ENCODE results near the gene ANGPT4. TPM values are rescaled to one million over a fixed set of nuclear protein-coding genes. Genes with fewer than 3 reads are reported as not detected.

The ANGPT4 gene
- total RNA-seq, 4 donors from 2014 or later = 0.63 to 4.7 (median 1.3) TPM

DNA sequence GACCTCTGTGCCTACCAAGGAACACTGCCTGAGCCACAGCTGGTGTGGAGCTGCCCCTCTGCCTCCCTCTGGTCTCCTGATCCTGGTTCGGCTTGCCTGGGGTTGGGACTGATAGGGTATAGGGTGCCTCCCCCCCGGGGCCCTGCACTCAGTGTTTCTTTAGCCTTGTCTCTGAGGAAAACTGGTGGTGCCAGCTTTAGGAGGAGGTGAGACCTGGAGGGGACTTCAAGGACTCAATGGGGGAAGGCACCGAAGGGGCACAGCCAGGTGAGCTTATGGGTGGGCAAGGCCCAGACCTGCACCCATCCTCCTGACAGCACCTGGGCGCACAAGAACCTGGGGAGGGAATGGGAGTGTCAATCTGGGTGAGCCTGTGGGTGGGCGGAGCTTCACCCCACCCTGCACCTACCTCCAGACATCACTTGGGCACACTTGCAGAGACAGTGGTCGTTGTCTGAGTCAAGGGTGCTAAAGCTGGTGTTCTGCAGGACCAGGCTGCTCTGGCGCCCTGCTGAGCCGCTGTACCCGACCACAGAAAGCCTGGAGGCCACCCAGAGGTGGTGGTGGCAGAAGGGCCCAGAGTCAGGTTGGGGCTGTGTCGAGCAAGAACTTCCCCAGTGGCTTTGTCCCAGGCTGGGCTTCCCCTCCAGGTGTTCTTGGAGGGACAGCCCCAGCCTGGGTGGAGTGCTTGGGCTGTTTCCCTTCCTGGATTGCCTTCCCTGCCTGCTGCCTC, 42.1 kb downstream of the ANGPT4 start:
- H3K27ac ChIP-seq = no peak overlapping the region
- H3K4me3 ChIP-seq = no peak overlapping the region
- 77 to 80% methylated on average over 9 of the region's 10 CpGs for WGBS, 2 donors
- no peaks in the 10 kb centered on the region for H3K27me3 ChIP-seq
- H3K9me3 ChIP-seq = no peaks in the 10 kb centered on the region
- TF ChIP-seq, protein P1, sequence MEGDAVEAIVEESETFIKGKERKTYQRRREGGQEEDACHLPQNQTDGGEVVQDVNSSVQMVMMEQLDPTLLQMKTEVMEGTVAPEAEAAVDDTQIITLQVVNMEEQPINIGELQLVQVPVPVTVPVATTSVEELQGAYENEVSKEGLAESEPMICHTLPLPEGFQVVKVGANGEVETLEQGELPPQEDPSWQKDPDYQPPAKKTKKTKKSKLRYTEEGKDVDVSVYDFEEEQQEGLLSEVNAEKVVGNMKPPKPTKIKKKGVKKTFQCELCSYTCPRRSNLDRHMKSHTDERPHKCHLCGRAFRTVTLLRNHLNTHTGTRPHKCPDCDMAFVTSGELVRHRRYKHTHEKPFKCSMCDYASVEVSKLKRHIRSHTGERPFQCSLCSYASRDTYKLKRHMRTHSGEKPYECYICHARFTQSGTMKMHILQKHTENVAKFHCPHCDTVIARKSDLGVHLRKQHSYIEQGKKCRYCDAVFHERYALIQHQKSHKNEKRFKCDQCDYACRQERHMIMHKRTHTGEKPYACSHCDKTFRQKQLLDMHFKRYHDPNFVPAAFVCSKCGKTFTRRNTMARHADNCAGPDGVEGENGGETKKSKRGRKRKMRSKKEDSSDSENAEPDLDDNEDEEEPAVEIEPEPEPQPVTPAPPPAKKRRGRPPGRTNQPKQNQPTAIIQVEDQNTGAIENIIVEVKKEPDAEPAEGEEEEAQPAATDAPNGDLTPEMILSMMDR (IDR thresholded peaks at IDR 0.05) = no peak
- no peak for TF ChIP-seq POLR2A (IDR thresholded peaks at IDR 0.05)
- TF ChIP-seq EP300 (IDR thresholded peaks at IDR 0.05) = no peak
- no peaks in the 10 kb centered on the region for H3K36me3 ChIP-seq
- DNase-seq (ENCODE audit: low spot score in 2 of 2) = no peak
- H3K4me1 ChIP-seq = no peaks in the 10 kb centered on the region

DNA sequence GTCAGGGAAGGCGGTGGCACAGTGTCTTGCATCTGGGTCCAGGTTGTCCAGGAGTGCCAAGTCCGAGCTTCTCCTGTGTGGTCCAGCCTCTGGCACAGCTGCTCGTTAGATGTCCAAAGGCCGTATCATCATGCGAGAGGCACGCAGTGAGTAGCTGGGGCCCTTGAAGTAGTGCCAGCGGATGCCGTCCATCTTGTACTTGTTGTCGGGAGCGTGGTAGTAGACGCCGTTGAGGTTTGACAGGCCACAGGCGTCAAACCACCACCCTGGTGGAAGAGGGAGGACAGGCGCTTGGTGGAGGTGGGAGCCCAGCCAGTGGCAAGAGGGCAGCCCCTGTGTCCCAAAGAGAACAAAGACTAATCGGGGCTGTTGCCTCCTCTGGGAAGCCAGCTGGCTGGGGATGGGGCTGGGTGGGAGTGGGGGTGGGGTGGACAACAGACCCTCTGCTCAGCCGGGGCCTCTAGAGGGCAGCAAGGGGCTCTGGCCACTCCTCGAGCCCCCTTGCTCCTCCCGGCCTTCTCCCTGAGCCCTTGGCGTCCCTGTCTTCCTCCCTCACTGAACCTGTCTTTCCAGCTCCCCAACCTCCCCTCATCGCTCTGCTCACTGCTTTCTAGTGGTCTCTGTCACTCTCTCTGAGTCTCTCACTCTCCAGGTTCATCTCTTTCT, 43.1 kb downstream of the ANGPT4 start:
- Histone ChIP-seq H3K36me3 (no peaks in the 10 kb centered on the region), H3K27ac (no peak overlapping the region), H3K9me3 (no peaks in the 10 kb centered on the region), H3K4me3 (no peak overlapping the region), H3K4me1 (no peaks in the 10 kb centered on the region), H3K27me3 (no peaks in the 10 kb centered on the region)
- no peak for DNase-seq (ENCODE audit: low spot score in 2 of 2)
- TF ChIP-seq, protein P1 (IDR thresholded peaks at IDR 0.05) = no peak
- TF ChIP-seq EP300 (IDR thresholded peaks at IDR 0.05) = no peak
- TF ChIP-seq POLR2A (IDR thresholded peaks at IDR 0.05) = no peak
- 63% methylated on average over 18 to 20 of the region's 20 CpGs for WGBS, 2 donors

DNA sequence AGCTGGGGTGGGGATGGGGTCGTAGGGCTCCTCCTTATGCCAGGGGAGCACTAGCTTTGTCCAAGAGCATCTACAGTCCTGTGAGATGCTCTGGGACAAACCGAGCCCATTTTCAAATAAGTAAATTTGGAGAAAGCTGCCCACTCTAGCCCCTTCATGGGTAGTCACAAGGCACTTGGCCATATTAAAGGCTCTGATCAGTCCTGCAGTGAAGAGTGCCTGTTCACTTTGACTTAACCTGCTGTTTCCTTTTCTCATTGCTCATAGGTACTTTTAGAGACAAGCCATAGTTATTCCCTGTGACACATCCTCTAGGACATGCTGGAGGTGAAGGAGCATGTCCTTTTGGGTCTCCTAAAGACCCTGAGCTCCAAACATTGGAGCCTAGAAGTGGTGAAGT, 44.2 kb downstream of the ANGPT4 start:
- DNase-seq (ENCODE audit: low spot score in 2 of 2) = no peak
- no peaks in the 10 kb centered on the region for H3K27me3 ChIP-seq
- TF ChIP-seq, protein P1 (IDR thresholded peaks at IDR 0.05) = no peak
- TF ChIP-seq EP300 (IDR thresholded peaks at IDR 0.05) = no peak
- no peak for TF ChIP-seq POLR2A (IDR thresholded peaks at IDR 0.05)
- H3K4me1 ChIP-seq = no peaks in the 10 kb centered on the region
- H3K27ac ChIP-seq = no peak overlapping the region
- 56 to 58% methylated on average over 2 of the region's 2 CpGs for WGBS, 2 donors
- H3K9me3 ChIP-seq = no peaks in the 10 kb centered on the region
- H3K4me3 ChIP-seq = no peak overlapping the region
- H3K36me3 ChIP-seq = no peaks in the 10 kb centered on the region

DNA sequence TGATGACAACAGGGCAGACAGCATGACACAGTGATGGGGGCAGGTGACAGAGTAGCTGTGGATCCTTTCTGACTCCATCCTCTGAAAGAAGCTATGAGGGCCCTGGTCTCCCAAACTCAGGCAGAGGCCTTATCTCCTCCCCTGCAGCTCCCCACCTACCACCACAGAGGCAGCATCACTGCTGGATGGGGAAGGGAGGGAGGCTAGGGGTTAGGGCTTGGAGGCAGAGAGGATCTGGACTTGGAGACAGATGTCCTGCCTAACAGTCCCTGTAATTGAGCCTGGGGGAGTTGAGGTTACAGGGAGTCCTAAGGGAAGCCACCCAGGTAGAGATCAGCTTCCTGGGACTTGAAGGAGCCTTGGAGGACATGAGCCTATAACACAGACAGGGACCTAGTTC, 44.7 kb downstream of the ANGPT4 start:
- no peaks in the 10 kb centered on the region for H3K4me1 ChIP-seq
- H3K27ac ChIP-seq = no peak overlapping the region
- H3K27me3 ChIP-seq = no peaks in the 10 kb centered on the region
- no peak for DNase-seq (ENCODE audit: low spot score in 2 of 2)
- H3K9me3 ChIP-seq = no peaks in the 10 kb centered on the region
- H3K4me3 ChIP-seq = no peak overlapping the region
- TF ChIP-seq EP300 (IDR thresholded peaks at IDR 0.05) (no peak), POLR2A (IDR thresholded peaks at IDR 0.05) (no peak)
- TF ChIP-seq, protein P1 (IDR thresholded peaks at IDR 0.05) = no peak
- no peaks in the 10 kb centered on the region for H3K36me3 ChIP-seq

DNA sequence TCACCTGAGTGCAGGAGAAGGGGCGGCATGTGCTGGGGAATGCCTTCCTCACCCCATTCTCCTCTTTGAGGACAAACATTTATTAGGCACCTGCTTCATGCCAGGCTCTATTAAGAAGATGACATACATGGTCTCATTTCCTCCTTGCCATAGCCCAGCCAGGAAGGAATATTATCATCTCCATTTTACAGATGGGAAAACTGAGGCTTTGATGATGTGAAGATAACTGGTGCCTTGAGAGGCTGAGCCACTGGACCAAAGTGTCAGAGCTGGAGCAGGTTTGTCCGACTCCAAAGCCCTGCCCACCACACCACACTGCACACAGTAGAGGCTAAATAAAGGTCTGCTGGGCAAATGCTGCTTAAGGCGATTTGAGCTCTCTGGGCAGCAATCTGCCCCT, 45.4 kb downstream of the ANGPT4 start:
- Histone ChIP-seq H3K9me3 (no peaks in the 10 kb centered on the region), H3K36me3 (no peaks in the 10 kb centered on the region), H3K27ac (no peak overlapping the region), H3K27me3 (no peaks in the 10 kb centered on the region), H3K4me3 (no peak overlapping the region), H3K4me1 (no peaks in the 10 kb centered on the region)
- DNase-seq (ENCODE audit: low spot score in 2 of 2) = no peak
- 70 to 92% methylated on average over 3 of the region's 3 CpGs for WGBS, 2 donors
- TF ChIP-seq POLR2A (IDR thresholded peaks at IDR 0.05) = no peak
- TF ChIP-seq EP300 (IDR thresholded peaks at IDR 0.05) = no peak
- TF ChIP-seq, protein P1 (IDR thresholded peaks at IDR 0.05) = no peak

Measured in tibial nerve (tissue), 4 donors.